SK-N-SH (cell line): ENCODE results near the gene FOXP1. TPM values are rescaled to one million over a fixed set of nuclear protein-coding genes. Genes with fewer than 3 reads are reported as not detected.

ENCODE experiments used
- CTCF ChIA-PET: fragments of 300-600, 350-600 bp; formaldehyde crosslinking; extraction: SDS; loops from one replicate; lab custom pipeline; 2021; lab: Yijun Ruan, JAX
- POLR2A ChIA-PET: fragments of 350-600 bp; sonication (Branson Sonifier 250); formaldehyde crosslinking; extraction: SDS; loops from one replicate; lab custom pipeline; 2020; ENCODE audit warnings: antibody characterized with exemption, inconsistent platforms; lab: Yijun Ruan, JAX
- DNase-seq: peaks from one replicate; pipeline ENCODE4 v3.0.0; 2012
- H2AFZ ChIP-seq: fragments of 200-600 bp; sonication (generic); 2 replicates; pipeline ENCODE4 v1.8.1; 2016; ENCODE audit warnings: antibody characterized with exemption, mild to moderate bottlenecking, low read depth
- H3F3A ChIP-seq: fragments of 200-600 bp; sonication (generic); replicated peaks from 2 replicates; pipeline ENCODE3; 2016; ENCODE audit warnings: antibody characterized with exemption, mild to moderate bottlenecking; ENCODE audit not compliant: insufficient read depth
- H3K27ac ChIP-seq, 2 experiments: fragments of 200-500 bp in 1 of 2; fragments of 200-600 bp in 1 of 2; sonication (Bioruptor generic) in 1 of 2; sonication (generic), shearing (Covaris generic) in 1 of 2; 2 replicates each; pipeline versions ENCODE4 v1.5.1 to v1.6.1; 2014 to 2016; ENCODE audit warnings: low read depth in 2 of 2, inconsistent platforms in 1 of 2, low read length in 1 of 2, mild to moderate bottlenecking in 1 of 2, mixed read lengths in 1 of 2
- H3K27me3 ChIP-seq: fragments of 200-600 bp; sonication (generic), shearing (Covaris generic); 2 replicates; pipeline ENCODE4 v1.6.1; 2016; ENCODE audit warnings: mixed run types; ENCODE audit not compliant: insufficient read depth
- H3K36me3 ChIP-seq, 2 experiments: fragments of 200-500 bp in 1 of 2; fragments of 200-600 bp in 1 of 2; sonication (Bioruptor generic) in 1 of 2; sonication (generic) in 1 of 2; replicated peaks in 1 of 2; 2 replicates each; pipeline versions ENCODE3 to v1.5.1; 2014 to 2016; ENCODE audit warnings: low read length in 1 of 2, mild to moderate bottlenecking in 1 of 2; ENCODE audit not compliant: insufficient read depth in 2 of 2, control insufficient read depth in 1 of 2
- H3K4me1 ChIP-seq, 2 experiments: fragments of 200-500 bp in 1 of 2; fragments of 200-600 bp in 1 of 2; sonication (Bioruptor generic) in 1 of 2; sonication (generic), shearing (Covaris generic) in 1 of 2; 2 replicates each; pipeline versions ENCODE4 v1.5.1 to v1.6.1; 2014 to 2016; ENCODE audit warnings: low read depth in 1 of 2, low read length in 1 of 2, mixed run types in 1 of 2; ENCODE audit not compliant: insufficient read depth in 2 of 2, control insufficient read depth in 1 of 2
- H3K4me2 ChIP-seq: fragments of 200-600 bp; sonication (generic), shearing (Covaris generic); 2 replicates; pipeline ENCODE4 v1.6.1; 2017; ENCODE audit warnings: mixed run types
- H3K4me3 ChIP-seq, 2 experiments: fragments of 200-500 bp in 1 of 2; fragments of 200-600 bp in 1 of 2; sonication (Bioruptor generic) in 1 of 2; sonication (generic), shearing (Covaris generic) in 1 of 2; 2 replicates each; pipeline versions ENCODE4 v1.5.1 to v1.8.1; 2014 to 2016; ENCODE audit warnings: low read depth in 2 of 2, inconsistent platforms in 1 of 2, low read length in 1 of 2, mild to moderate bottlenecking in 1 of 2, mixed read lengths in 1 of 2, moderate library complexity in 1 of 2
- H3K79me2 ChIP-seq: fragments of 200-600 bp; sonication (generic); 2 replicates; pipeline ENCODE4 v1.8.1; 2017; ENCODE audit warnings: mild to moderate bottlenecking; ENCODE audit not compliant: insufficient read depth
- H3K9ac ChIP-seq: fragments of 200-600 bp; sonication (generic); 2 replicates; pipeline ENCODE4 v1.6.1; 2017; ENCODE audit warnings: mixed run types
- H3K9me2 ChIP-seq: fragments of 200-600 bp; sonication (generic); 2 replicates; pipeline ENCODE4 v1.6.1; 2017; ENCODE audit warnings: mixed run types
- H3K9me3 ChIP-seq: fragments of 200-600 bp; sonication (generic); 2 replicates; pipeline ENCODE4 v1.6.1; 2017; ENCODE audit warnings: mixed run types, mild to moderate bottlenecking, moderate library complexity
- H4K20me1 ChIP-seq: fragments of 200-600 bp; sonication (generic); 2 replicates; pipeline ENCODE4 v1.6.1; 2017; ENCODE audit warnings: mild to moderate bottlenecking, mixed run types; ENCODE audit not compliant: insufficient read depth
- ELF1 ChIP-seq: IDR thresholded peaks from 2 replicates; pipeline ENCODE4 v1.4.0; 2012
- EZH2phosphoT487 ChIP-seq: fragments of 200-600 bp; sonication (generic); IDR thresholded peaks from 2 replicates; pipeline ENCODE4 v1.6.1; 2017; ENCODE audit warnings: low read depth, mixed run types, mild to moderate bottlenecking, antibody characterized with exemption, moderate library complexity, borderline replicate concordance
- GABPA ChIP-seq: IDR thresholded peaks from 2 replicates; pipeline ENCODE4 v1.4.0; 2012; ENCODE audit warnings: low read depth, mild to moderate bottlenecking
- IRF3 ChIP-seq: fragments of 150-350 bp; IDR thresholded peaks from 2 replicates; pipeline ENCODE4 v1.6.1; 2016; ENCODE audit warnings: mild to moderate bottlenecking, low read depth, low read length
- MXI1 ChIP-seq: IDR thresholded peaks from 2 replicates; pipeline ENCODE4 v1.6.1; 2012; ENCODE audit warnings: mild to moderate bottlenecking, low read depth, low read length, improper control_type of control experiment
- NFIC ChIP-seq: IDR thresholded peaks from 2 replicates; pipeline ENCODE4 v1.4.0; 2012; ENCODE audit warnings: borderline replicate concordance
- NRF1 ChIP-seq: IDR thresholded peaks from 2 replicates; pipeline ENCODE4 v1.6.1; 2012; ENCODE audit warnings: low read depth, mild to moderate bottlenecking, low read length
- PBX3 ChIP-seq: IDR thresholded peaks from 2 replicates; pipeline ENCODE4; 2012
- RAD21 ChIP-seq: IDR thresholded peaks from 2 replicates; pipeline ENCODE4 v1.6.1; 2012; ENCODE audit warnings: mild to moderate bottlenecking, low read length
- RFX5 ChIP-seq: IDR thresholded peaks from 2 replicates; pipeline ENCODE4 v1.6.1; 2012; ENCODE audit warnings: mild to moderate bottlenecking, improper control_type of control experiment, low read length
- RXRA ChIP-seq: IDR thresholded peaks from 2 replicates; pipeline ENCODE4 v1.4.0; 2012; ENCODE audit warnings: low read depth, mild to moderate bottlenecking, borderline replicate concordance
- SIN3A ChIP-seq: IDR thresholded peaks from 2 replicates; pipeline ENCODE4 v1.6.1; 2012; ENCODE audit warnings: low read depth, mild to moderate bottlenecking, low read length, moderate library complexity, borderline replicate concordance
- TAF1 ChIP-seq: IDR thresholded peaks from 2 replicates; pipeline ENCODE4 v1.6.1; 2012; ENCODE audit warnings: low read depth, mild to moderate bottlenecking, low read length, moderate library complexity, borderline replicate concordance
- USF1 ChIP-seq: IDR thresholded peaks from 2 replicates; pipeline ENCODE4 v1.4.0; 2012; ENCODE audit warnings: low read depth, borderline replicate concordance
- ZBTB33 ChIP-seq: IDR thresholded peaks from 2 replicates; pipeline ENCODE4 v1.4.0; 2012; ENCODE audit warnings: low read depth, borderline replicate concordance
- WGBS: methylation state at CpG from one replicate; pipeline ENCODE4 v1.1.6; 2017; ENCODE audit warnings: low lambda C conversion rate; 5-methylcytosine and 5-hydroxymethylcytosine counted together
- polyA plus RNA-seq, 3 experiments: library from polyadenylated mRNA; depleted of rRNA; stranded (reverse); fragments of >200 nt; gene quantifications; 2 replicates each; pipeline ENCODE4 v1.2.3, GENCODE V29; 2012

The FOXP1 gene
- polyA plus RNA-seq, 1 of the 3 experiments (the other 2 are of a cell fraction) = 8.8 TPM

- peaks cover 14% of the 10 kb centered on the region for H3F3A ChIP-seq
- H3K4me3 ChIP-seq = no peak overlapping the region
- H3K4me2 ChIP-seq = no peak overlapping the region
- peaks cover 2% of the 10 kb centered on the region in 2 experiments; a peak in 2 of 4 replicates for H3K4me1 ChIP-seq
- no peak overlapping the region for H2AFZ ChIP-seq
- TF ChIP-seq IRF3 (no peak), SIN3A (no peak), MXI1 (no peak), ELF1 (no peak), TAF1 (no peak), NRF1 (no peak), ZBTB33 (no peak), USF1 (no peak), GABPA (no peak), PBX3 (no peak), RFX5 (no peak), RAD21 (no peak), RXRA (no peak), EZH2phosphoT487 (no peak), NFIC (no peak)
- TF ChIP-seq, all 33 proteins: peak for 0
- Histone ChIP-seq H3K27ac (no peak overlapping the region), H3K9me2 (no peaks in the 10 kb centered on the region), H3K9ac (no peak overlapping the region), H3K79me2 (peaks cover 32% of the 10 kb centered on the region), H3K9me3 (no peaks in the 10 kb centered on the region), H3K36me3 (peaks cover 0 to 2% of the 10 kb centered on the region in 2 experiments), H4K20me1 (no peaks in the 10 kb centered on the region), H3K27me3 (no peaks in the 10 kb centered on the region)
- POLR2A ChIA-PET = no interaction called here
- CTCF ChIA-PET = no interaction called here
- DNase-seq = no peak
- WGBS = 82% methylated on average over 4 of the region's 4 CpGs
Measured at GRCh38 chr3:71231680-71232079, 351.8 kb downstream of the FOXP1 start.
